ENCODE data around the gene PLA2G12A. TPM values are rescaled to one million over a fixed set of nuclear protein-coding genes. Genes with fewer than 3 reads are reported as not detected.

PLA2G12A gene
- total RNA-seq, 1 experiment from 2014 or later, result 37.9 TPM

DNA sequence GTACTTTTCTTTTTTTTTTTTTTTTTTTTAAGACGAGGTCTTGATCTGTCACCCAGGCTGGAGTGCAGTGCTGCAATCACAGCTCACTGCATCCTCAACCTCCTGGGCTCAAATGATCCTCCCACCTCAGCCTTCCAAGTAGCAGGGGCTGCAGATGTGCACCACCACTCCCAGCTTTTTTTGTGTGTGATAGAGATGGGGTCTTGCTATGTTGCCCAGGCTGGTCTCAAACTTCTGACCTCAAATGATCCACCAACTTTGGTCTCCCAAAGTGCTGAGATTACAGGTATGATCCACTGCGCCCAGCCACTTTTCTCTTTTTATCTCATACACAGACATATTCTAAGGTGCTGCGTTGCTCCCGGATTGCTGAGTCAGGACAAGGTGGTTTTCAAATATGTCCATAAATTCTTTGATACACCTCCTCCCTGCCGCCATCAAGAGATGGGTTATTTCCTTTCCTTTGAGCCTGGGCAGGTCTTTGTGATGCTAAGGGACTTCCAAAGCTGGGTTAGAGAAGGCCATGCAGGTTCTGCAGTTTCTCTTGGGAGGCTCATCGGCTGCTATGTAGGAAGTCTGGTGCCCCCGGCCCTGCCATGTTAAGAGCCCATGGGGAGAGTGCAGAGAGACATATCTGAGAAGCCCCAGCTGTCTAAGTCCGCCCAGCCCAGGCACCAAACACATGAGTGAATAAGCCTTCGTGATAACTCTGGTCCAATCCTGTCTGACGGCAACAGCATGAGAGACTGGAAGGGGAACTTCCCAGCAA lies 8.4 kb upstream of the PLA2G12A start:
- H3K9ac ChIP-seq (ENCODE audit: low read length), result no peak overlapping the region
- no peaks in the 10 kb centered on the region for H3K9me2 ChIP-seq (ENCODE audit: insufficient read depth)
- ATAC-seq (no peak), DNase-seq (ENCODE audit: low read depth, low spot score) (no peak)
- H4K20me1 ChIP-seq (ENCODE audit: insufficient read depth), result no peaks in the 10 kb centered on the region
- H3K79me2 ChIP-seq (ENCODE audit: insufficient read depth, low read length), result no peaks in the 10 kb centered on the region
- BruUV-seq (replicated peaks), result no TSS peak
- H3K4me3 ChIP-seq (replicated peaks in 1 of 2; ENCODE audit: low read depth in 1 of 2, low read length in 2 of 2), result no peak overlapping the region
- no peak overlapping the region for H2AFZ ChIP-seq (ENCODE audit: low read depth, low read length, poor library complexity, severe bottlenecking)
- no peaks in the 10 kb centered on the region for H3K4me1 ChIP-seq (ENCODE audit: control insufficient read depth in 1 of 2, insufficient read depth in 2 of 2, low read length in 2 of 2)
- H3K27me3 ChIP-seq (ENCODE audit: insufficient read depth, low read length), result no peaks in the 10 kb centered on the region
- intact Hi-C loops (cut with micrococcal nuclease), result no loop called here
- POLR2A ChIA-PET, result no interaction called here
- RAD21 ChIA-PET (ENCODE audit: low non-redundant PET in 1 of 2, low total read pairs in 2 of 2, uncharacterized antibody in 2 of 2, unreplicated experiment in 2 of 2), result no interaction called here
- no peak overlapping the region for H3K27ac ChIP-seq (ENCODE audit: low read depth, low read length)
- H3K4me2 ChIP-seq (ENCODE audit: low read length), result no peak overlapping the region
- TF ChIP-seq YY1 (IDR thresholded peaks at IDR 0.05; ENCODE audit: extremely low read depth, insufficient replicate concordance, low read depth, low read length), result no peak
- no peak for TF ChIP-seq JUND (IDR thresholded peaks at IDR 0.05)
- no peak for TF ChIP-seq EGR1 (IDR thresholded peaks at IDR 0.05; ENCODE audit: low read depth)
- TF ChIP-seq, protein P1, sequence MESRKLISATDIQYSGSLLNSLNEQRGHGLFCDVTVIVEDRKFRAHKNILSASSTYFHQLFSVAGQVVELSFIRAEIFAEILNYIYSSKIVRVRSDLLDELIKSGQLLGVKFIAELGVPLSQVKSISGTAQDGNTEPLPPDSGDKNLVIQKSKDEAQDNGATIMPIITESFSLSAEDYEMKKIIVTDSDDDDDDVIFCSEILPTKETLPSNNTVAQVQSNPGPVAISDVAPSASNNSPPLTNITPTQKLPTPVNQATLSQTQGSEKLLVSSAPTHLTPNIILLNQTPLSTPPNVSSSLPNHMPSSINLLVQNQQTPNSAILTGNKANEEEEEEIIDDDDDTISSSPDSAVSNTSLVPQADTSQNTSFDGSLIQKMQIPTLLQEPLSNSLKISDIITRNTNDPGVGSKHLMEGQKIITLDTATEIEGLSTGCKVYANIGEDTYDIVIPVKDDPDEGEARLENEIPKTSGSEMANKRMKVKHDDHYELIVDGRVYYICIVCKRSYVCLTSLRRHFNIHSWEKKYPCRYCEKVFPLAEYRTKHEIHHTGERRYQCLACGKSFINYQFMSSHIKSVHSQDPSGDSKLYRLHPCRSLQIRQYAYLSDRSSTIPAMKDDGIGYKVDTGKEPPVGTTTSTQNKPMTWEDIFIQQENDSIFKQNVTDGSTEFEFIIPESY (IDR thresholded peaks at IDR 0.05; ENCODE audit: extremely low read depth, insufficient replicate concordance, low read length), result no peak
- no peak for TF ChIP-seq CBX3 (IDR thresholded peaks at IDR 0.05; ENCODE audit: low read depth)
- TF ChIP-seq, protein P2, sequence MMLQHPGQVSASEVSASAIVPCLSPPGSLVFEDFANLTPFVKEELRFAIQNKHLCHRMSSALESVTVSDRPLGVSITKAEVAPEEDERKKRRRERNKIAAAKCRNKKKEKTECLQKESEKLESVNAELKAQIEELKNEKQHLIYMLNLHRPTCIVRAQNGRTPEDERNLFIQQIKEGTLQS (IDR thresholded peaks at IDR 0.05), result no peak
- no peak for TF ChIP-seq ZFX (IDR thresholded peaks at IDR 0.05)
- TF ChIP-seq POLR2AphosphoS5 (IDR thresholded peaks at IDR 0.05; ENCODE audit: low read depth, low read length), result no peak
- TF ChIP-seq, protein P3, sequence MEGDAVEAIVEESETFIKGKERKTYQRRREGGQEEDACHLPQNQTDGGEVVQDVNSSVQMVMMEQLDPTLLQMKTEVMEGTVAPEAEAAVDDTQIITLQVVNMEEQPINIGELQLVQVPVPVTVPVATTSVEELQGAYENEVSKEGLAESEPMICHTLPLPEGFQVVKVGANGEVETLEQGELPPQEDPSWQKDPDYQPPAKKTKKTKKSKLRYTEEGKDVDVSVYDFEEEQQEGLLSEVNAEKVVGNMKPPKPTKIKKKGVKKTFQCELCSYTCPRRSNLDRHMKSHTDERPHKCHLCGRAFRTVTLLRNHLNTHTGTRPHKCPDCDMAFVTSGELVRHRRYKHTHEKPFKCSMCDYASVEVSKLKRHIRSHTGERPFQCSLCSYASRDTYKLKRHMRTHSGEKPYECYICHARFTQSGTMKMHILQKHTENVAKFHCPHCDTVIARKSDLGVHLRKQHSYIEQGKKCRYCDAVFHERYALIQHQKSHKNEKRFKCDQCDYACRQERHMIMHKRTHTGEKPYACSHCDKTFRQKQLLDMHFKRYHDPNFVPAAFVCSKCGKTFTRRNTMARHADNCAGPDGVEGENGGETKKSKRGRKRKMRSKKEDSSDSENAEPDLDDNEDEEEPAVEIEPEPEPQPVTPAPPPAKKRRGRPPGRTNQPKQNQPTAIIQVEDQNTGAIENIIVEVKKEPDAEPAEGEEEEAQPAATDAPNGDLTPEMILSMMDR (IDR thresholded peaks at IDR 0.05 in 2 of 3, conservative IDR thresholded peaks at IDR 0.05 in 1 of 3; ENCODE audit: borderline replicate concordance in 1 of 3, insufficient read depth in 1 of 3, low read depth in 2 of 3, low read length in 2 of 3), result no peak
- no peak for TF ChIP-seq RAD21 (IDR thresholded peaks at IDR 0.05; ENCODE audit: low read depth)
- TF ChIP-seq, protein P4, sequence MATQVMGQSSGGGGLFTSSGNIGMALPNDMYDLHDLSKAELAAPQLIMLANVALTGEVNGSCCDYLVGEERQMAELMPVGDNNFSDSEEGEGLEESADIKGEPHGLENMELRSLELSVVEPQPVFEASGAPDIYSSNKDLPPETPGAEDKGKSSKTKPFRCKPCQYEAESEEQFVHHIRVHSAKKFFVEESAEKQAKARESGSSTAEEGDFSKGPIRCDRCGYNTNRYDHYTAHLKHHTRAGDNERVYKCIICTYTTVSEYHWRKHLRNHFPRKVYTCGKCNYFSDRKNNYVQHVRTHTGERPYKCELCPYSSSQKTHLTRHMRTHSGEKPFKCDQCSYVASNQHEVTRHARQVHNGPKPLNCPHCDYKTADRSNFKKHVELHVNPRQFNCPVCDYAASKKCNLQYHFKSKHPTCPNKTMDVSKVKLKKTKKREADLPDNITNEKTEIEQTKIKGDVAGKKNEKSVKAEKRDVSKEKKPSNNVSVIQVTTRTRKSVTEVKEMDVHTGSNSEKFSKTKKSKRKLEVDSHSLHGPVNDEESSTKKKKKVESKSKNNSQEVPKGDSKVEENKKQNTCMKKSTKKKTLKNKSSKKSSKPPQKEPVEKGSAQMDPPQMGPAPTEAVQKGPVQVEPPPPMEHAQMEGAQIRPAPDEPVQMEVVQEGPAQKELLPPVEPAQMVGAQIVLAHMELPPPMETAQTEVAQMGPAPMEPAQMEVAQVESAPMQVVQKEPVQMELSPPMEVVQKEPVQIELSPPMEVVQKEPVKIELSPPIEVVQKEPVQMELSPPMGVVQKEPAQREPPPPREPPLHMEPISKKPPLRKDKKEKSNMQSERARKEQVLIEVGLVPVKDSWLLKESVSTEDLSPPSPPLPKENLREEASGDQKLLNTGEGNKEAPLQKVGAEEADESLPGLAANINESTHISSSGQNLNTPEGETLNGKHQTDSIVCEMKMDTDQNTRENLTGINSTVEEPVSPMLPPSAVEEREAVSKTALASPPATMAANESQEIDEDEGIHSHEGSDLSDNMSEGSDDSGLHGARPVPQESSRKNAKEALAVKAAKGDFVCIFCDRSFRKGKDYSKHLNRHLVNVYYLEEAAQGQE (IDR thresholded peaks at IDR 0.05; ENCODE audit: low read depth), result no peak
- no peaks in the 10 kb centered on the region for H3K36me3 ChIP-seq (ENCODE audit: control insufficient read depth in 1 of 2, insufficient read depth in 2 of 2, low read length in 2 of 2)
- CTCF ChIA-PET, result interaction anchor here (0.6 kb wide), 1 partner anchor 26 kb away, joined by 3 read pairs; no protein-coding TSS in a partner anchor
- H3K9me3 ChIP-seq (ENCODE audit: control insufficient read depth in 1 of 2, insufficient read depth in 1 of 2, low read depth in 1 of 2, low read length in 2 of 2), result no peaks in the 10 kb centered on the region

Data from HCT116 (cell line).